Epidermal melanocyte (primary cell): ENCODE measurements around the gene PTPRM.

Source experiments
- DNase-seq: peaks from one replicate; pipeline ENCODE4 v3.0.0; 2011; ENCODE audit warnings: low spot score; ENCODE audit not compliant: insufficient read length

The PTPRM gene

GRCh38 chr18:8375249-8375648 lies 808.1 kb downstream of the PTPRM start:
- DNase-seq: no peak

DNA sequence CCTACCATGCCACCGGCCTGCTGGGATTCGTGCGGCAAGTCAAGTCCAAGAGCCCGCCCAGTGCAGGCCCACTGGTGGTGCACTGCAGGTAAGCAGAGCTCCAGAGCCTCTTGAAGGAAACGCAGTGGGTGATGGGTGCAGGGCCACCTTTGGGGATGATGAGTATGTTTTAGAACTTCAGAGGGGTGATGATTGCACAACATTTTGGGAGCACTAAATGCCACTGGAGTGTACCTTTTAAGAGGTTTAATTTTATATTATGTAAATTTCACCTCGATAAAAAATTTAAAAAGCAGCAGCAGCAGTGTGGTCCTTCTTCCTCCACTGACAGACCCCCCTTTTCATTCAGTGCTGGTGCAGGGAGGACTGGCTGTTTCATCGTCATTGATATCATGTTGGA lies 809.0 kb downstream of the PTPRM start:
- no peak for DNase-seq

DNA sequence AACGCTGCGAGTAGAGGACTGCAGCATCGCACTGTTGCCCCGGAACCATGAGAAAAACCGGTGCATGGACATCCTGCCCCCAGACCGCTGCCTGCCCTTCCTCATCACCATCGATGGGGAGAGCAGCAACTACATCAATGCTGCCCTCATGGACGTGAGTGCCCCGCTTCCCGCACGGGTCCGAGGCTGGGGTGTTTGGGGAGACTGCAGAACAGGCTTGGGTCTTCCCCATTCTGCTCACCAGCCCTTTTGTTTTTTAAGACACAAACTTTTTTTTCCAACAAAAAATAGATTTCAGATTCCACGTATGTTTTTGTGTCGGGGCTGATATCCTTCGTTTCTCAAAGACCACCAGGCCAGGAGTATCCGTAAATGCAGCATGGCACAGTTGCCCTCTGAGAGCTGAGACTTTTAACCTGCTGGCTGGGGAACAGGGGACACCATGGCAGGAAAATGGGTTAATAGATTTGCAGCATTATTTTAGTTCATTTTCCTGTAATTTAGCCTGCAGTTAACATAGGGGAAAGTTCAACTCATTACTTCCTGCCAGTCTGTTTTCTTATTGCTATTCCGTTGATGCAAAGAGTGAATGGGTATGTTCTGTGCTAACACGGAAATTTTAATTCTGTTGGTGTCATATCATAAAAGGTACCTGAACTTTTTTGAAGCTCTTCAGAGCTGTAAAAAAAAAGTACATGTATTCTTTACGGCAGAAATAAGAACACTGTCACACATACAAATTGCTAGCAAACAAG lies 812.2 kb downstream of the PTPRM start:
- no peak for DNase-seq

DNA sequence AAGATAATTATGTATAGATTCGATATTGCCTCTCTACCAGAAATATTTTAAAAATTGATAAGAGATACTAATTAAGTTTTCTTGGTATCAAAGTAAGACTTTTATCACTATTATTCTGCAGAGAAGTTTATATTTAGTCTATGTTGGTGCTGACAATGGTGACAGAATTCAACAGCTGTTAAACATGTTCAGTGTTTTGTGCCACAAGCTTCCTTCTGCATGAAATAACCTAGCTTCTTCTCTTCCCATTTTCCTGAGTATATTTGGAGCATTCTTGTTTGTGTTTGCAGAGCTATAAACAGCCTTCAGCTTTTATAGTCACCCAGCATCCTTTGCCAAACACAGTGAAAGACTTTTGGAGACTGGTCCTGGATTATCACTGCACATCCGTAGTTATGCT lies 812.9 kb downstream of the PTPRM start:
- no peak for DNase-seq

DNA sequence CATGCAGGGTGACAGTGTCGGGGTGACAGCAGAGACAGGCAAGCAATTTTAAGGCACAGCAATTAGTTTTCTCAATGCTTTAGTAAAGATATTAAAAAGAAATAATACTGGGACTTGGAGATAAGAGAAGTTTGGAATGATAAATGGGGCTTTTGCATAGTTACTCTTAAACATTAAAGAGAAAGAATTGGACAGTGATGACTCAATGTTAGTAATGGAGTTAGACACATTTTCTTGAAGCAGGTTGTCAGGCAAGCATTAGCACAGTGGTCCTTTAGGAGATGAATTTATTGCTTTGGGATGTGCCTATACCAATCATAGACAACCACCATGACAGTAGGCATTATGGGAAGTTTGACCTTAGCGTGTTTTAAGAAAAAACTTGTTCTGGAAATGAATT lies 813.8 kb downstream of the PTPRM start:
- no peak for DNase-seq

- DNase-seq: no peak
These were observed 814.8 kb downstream of the PTPRM start for GRCh38 chr18:8381821-8382459.

GRCh38 chr18:8385400-8385799 lies 818.3 kb downstream of the PTPRM start:
- DNase-seq: no peak

DNA sequence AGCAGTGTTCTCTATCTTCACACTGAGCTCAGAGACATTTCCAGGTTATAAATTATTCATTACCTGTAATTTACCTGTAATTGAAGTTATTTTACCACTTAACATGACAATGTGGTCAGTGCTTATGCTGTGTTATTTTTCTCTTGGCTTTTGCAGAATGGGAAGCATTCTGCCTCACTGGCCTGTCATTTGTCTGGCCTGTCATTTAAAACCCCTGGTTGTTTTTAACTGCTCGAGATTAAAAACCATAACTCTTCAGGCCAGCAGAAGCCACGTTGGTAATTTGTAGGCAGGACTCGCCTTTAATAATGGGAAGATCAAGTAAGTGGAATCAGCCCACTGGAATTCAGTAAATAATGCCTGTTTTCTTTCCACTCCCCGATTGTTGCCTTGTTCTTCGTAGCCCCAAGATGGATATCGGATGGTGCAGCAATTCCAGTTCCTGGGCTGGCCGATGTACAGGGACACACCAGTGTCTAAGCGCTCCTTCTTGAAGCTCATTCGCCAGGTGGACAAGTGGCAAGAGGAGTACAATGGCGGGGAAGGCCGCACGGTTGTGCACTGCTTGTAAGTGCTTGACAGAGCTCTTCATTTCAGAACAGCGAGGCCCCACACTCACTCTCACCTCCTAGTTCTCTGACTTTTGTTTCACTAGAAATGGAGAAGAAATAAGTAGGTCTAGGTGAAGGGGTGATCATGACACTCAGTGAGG lies 819.7 kb downstream of the PTPRM start:
- no peak for DNase-seq

GRCh38 chr18:8389391-8390340 lies 822.5 kb downstream of the PTPRM start:
- peak; percentile 57 for DNase-seq

GRCh38 chr18:8391068-8391467 lies 824.0 kb downstream of the PTPRM start:
- DNase-seq: no peak

DNA sequence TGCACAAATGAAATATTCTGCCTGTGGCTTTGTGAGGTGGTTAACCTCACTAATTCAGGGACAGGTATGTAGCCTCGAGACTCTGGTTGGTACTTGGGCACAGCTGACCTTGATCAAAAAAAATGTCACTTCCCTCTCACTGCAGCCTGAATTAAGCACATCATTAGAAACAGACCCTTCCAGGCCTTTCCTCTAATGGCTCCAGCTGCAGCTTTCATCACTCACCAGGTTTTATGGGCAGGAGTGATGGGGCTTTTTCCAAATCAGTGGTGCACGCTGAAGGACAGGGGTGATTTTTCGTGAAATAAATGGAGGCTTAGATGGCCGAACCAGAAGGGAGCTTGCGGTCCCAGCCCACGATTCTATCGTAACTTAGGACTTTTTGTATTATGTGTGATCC lies 829.1 kb downstream of the PTPRM start:
- no peak for DNase-seq

GRCh38 chr18:8397034-8397433 lies 829.9 kb downstream of the PTPRM start:
- DNase-seq: peak; percentile 76

DNA sequence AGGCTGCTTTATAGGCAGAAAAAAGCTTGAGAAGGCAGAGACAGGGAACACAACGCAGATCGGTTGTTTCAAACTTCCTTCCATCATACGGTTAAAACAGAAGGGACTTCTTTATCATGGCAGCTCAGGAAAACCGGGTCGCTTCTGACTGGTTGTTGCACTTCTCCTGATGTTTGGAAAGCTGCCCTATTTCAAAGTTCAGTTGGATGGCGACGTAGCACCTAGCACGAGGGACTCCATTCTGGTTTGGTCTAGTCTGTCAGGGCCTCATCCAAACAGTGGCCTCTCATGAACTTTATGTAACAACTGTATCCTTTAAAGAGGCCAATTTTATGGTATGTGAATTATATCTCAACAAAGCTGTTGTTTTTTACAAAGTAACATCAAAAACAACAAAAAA lies 832.0 kb downstream of the PTPRM start:
- no peak for DNase-seq

GRCh38 chr18:8400193-8400752 lies 833.2 kb downstream of the PTPRM start:
- DNase-seq: no peak

GRCh38 chr18:8400825-8401224 lies 833.7 kb downstream of the PTPRM start:
- DNase-seq: no peak

DNA sequence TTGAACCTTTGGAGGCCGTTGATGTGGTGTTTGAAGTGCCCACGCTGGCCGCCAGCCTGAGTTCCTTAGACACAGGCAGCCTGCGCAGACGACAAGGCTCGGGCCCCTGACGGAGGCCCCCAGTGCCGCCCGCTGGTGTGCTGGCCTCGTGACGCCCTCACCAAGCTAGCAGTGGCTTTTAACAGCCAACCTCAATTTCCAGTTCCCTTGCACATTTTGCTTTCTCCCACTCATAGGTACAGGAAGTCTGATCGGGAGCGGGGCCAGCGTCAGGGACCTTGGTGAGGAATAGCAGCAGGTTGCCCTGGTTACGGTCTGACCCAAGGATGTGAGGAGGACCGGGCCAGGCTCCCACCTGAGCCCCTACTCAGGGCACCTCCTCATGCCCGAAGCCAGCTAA lies 834.5 kb downstream of the PTPRM start:
- DNase-seq: no peak

- DNase-seq: no peak
These were observed 835.1 kb downstream of the PTPRM start for GRCh38 chr18:8402237-8402636.

DNA sequence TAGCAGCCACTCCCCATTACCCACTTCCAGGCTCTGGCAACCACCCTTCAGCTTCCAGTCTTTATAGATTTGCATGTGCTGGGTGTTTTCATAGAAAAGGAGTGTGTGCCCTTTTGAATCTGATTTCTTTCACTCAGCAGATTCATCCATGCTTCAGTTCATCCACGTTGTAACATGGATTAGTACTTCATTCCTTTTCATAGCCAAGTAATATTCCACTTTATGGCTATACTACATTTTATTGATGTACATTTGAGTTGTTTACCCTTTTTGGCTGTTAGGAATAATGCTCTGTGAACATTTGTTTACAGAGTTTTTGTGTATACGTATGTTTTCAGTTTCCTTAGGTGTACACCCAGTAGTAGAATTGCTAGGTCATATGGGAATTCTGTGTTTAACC lies 836.6 kb downstream of the PTPRM start:
- DNase-seq: no peak

GRCh38 chr18:8406186-8406867 lies 839.2 kb downstream of the PTPRM start:
- no peak for DNase-seq

GRCh38 chr18:8406868-8407250 lies 839.7 kb downstream of the PTPRM start:
- no peak for DNase-seq

GRCh38 chr18:8409151-8409550 lies 842.0 kb downstream of the PTPRM start:
- DNase-seq: no peak
